Progenitor cell of endocrine pancreas (in vitro differentiated cells): Measurements from ENCODE around the gene TRIM10. TPM values are rescaled to one million over a fixed set of nuclear protein-coding genes. Genes with fewer than 3 reads are reported as not detected.
"Not testable (repeated sequence)": the region's sequence is repeated elsewhere in the genome, so short reads cannot be mapped to it uniquely, and the experiment has no call there.

ENCODE experiments used
- DNase-seq: peaks from one replicate; pipeline ENCODE4 v3.0.0; 2021; ENCODE audit warnings: low spot score; ENCODE audit not compliant: unreplicated experiment
- H3K27ac Mint-ChIP-seq: 2 replicates; pipeline ENCODE4 v1.8.0; 2021; ENCODE audit warnings: mild to moderate bottlenecking, moderate library complexity, mixed read lengths
- H3K27me3 Mint-ChIP-seq: 2 replicates; pipeline ENCODE4 v1.8.0; 2021; ENCODE audit warnings: mixed read lengths
- H3K36me3 Mint-ChIP-seq: 2 replicates; pipeline ENCODE4 v1.8.0; 2022; ENCODE audit warnings: mixed read lengths; ENCODE audit not compliant: insufficient read depth
- H3K4me1 Mint-ChIP-seq: 2 replicates; pipeline ENCODE4 v1.8.0; 2021; ENCODE audit warnings: low read depth, mixed read lengths
- H3K4me3 Mint-ChIP-seq: 2 replicates; pipeline ENCODE4 v1.8.0; 2021; ENCODE audit warnings: low read depth, mild to moderate bottlenecking, moderate library complexity, mixed read lengths
- H3K9me3 Mint-ChIP-seq: 2 replicates; pipeline ENCODE4 v1.8.0; 2021; ENCODE audit warnings: low read depth, mixed read lengths
- CTCF ChIP-seq: fragments of 200-600 bp; sonication (generic); IDR thresholded peaks from one replicate; pipeline ENCODE4 v1.5.0; 2021; ENCODE audit warnings: antibody characterized with exemption, mild to moderate bottlenecking; ENCODE audit not compliant: unreplicated experiment
- total RNA-seq: library from RNA; stranded (reverse); gene quantifications from 2 replicates; pipeline ENCODE4 v1.2.1, GENCODE V29; 2021

TRIM10 gene
- total RNA-seq, 1 donor from 2014 or later, result not detected

- Mint-ChIP-seq H3K9me3 (no peaks in the 10 kb centered on the region), H3K27ac (no peak overlapping the region), H3K27me3 (peaks cover 50% of the 10 kb centered on the region)
These were observed 13.9 kb downstream of the TRIM10 start for GRCh38 chr6:30147096-30147495.

GRCh38 chr6:30145818-30146217 lies 15.2 kb downstream of the TRIM10 start:
- peaks cover 58% of the 10 kb centered on the region for H3K27me3 Mint-ChIP-seq
- DNase-seq, result no peak
- H3K36me3 Mint-ChIP-seq, result no peaks in the 10 kb centered on the region

More at GRCh38 chr6:30147096-30147495, 13.9 kb downstream of the TRIM10 start:
- no peak overlapping the region for H3K4me3 Mint-ChIP-seq
- H3K4me1 Mint-ChIP-seq, result no peaks in the 10 kb centered on the region
- no peaks in the 10 kb centered on the region for H3K36me3 Mint-ChIP-seq
- DNase-seq, result no peak
- TF ChIP-seq CTCF, result no peak

GRCh38 chr6:30144811-30145210 lies 16.2 kb downstream of the TRIM10 start:
- Mint-ChIP-seq H3K27me3 (peaks cover 58% of the 10 kb centered on the region), H3K27ac (no peak overlapping the region), H3K4me1 (no peaks in the 10 kb centered on the region), H3K4me3 (no peak overlapping the region), H3K36me3 (no peaks in the 10 kb centered on the region), H3K9me3 (no peaks in the 10 kb centered on the region)
- TF ChIP-seq CTCF, result no peak
- no peak for DNase-seq

More at GRCh38 chr6:30145818-30146217, 15.2 kb downstream of the TRIM10 start:
- Mint-ChIP-seq H3K4me3 (no peak overlapping the region), H3K4me1 (no peaks in the 10 kb centered on the region), H3K27ac (no peak overlapping the region), H3K9me3 (no peaks in the 10 kb centered on the region)
- no peak for TF ChIP-seq CTCF

- DNase-seq, result no peak
- no peak for TF ChIP-seq CTCF
- Mint-ChIP-seq H3K4me3 (no peak overlapping the region), H3K27me3 (peaks cover 63% of the 10 kb centered on the region), H3K36me3 (no peaks in the 10 kb centered on the region), H3K9me3 (no peaks in the 10 kb centered on the region), H3K4me1 (no peaks in the 10 kb centered on the region), H3K27ac (no peak overlapping the region)
These were observed 17.2 kb downstream of the TRIM10 start for GRCh38 chr6:30143780-30144179.

GRCh38 chr6:30142665-30143064 lies 18.3 kb downstream of the TRIM10 start:
- no peak overlapping the region for H3K4me3 Mint-ChIP-seq
- no peak overlapping the region for H3K27ac Mint-ChIP-seq
- no peak for DNase-seq
- H3K27me3 Mint-ChIP-seq, result peaks cover 66% of the 10 kb centered on the region
- H3K4me1 Mint-ChIP-seq, result no peaks in the 10 kb centered on the region
- TF ChIP-seq CTCF, result no peak
- no peaks in the 10 kb centered on the region for H3K36me3 Mint-ChIP-seq
- H3K9me3 Mint-ChIP-seq, result no peaks in the 10 kb centered on the region

GRCh38 chr6:30140240-30140639 lies 20.8 kb downstream of the TRIM10 start:
- not testable (repeated sequence) for H3K9me3 Mint-ChIP-seq
- peaks cover 67% of the 10 kb centered on the region for H3K27me3 Mint-ChIP-seq

More at GRCh38 chr6:30140240-30140639, 20.8 kb downstream of the TRIM10 start:
- not testable (repeated sequence) for DNase-seq, H3K27ac Mint-ChIP-seq, H3K4me3 Mint-ChIP-seq, H3K36me3 Mint-ChIP-seq, H3K4me1 Mint-ChIP-seq
